Testis (tissue), 2 donors: ENCODE results near the gene REV1.

Experiments
- POLR2A ChIP-seq: fragments of 450-650 bp; IDR thresholded peaks from one replicate; pipeline ENCODE4 v1.6.1; 2017; ENCODE audit warnings: antibody characterized with exemption, mild to moderate bottlenecking, moderate library complexity
- TF ChIP-seq, protein P1 (sequence below), 3 experiments: fragments of 450-650 bp in 2 of 3; fragments of 200-600 bp in 1 of 3; sonication (generic) in 1 of 3; IDR thresholded peaks; one replicate each; pipeline ENCODE4 v1.5.1; 2016 to 2019; ENCODE audit warnings: antibody characterized with exemption in 3 of 3, mild to moderate bottlenecking in 2 of 3, moderate library complexity in 1 of 3

DNA sequence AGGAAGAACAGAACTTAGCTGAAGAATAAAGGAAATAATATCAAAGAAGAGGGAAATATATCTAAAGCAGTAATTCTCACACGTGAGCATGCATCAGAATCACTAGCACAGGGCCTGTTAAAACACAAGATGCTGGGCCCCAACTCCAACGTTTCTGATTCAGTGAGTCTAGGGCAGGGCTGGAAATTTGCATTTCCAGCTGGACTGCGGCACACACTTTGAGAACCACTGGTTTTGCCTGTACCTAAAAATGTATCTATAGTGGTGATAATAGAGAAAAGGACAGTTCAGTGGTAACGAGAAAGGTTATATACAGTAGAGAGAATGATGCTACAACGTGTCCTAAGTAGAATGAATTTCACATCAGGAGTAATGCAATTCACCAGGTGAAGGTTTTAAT is 11.2 kb downstream of the REV1 start:
- TF ChIP-seq, protein P1, sequence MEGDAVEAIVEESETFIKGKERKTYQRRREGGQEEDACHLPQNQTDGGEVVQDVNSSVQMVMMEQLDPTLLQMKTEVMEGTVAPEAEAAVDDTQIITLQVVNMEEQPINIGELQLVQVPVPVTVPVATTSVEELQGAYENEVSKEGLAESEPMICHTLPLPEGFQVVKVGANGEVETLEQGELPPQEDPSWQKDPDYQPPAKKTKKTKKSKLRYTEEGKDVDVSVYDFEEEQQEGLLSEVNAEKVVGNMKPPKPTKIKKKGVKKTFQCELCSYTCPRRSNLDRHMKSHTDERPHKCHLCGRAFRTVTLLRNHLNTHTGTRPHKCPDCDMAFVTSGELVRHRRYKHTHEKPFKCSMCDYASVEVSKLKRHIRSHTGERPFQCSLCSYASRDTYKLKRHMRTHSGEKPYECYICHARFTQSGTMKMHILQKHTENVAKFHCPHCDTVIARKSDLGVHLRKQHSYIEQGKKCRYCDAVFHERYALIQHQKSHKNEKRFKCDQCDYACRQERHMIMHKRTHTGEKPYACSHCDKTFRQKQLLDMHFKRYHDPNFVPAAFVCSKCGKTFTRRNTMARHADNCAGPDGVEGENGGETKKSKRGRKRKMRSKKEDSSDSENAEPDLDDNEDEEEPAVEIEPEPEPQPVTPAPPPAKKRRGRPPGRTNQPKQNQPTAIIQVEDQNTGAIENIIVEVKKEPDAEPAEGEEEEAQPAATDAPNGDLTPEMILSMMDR (IDR thresholded peaks at IDR 0.05) = no peak
- TF ChIP-seq POLR2A = no peak
